Endothelial cell of umbilical vein (primary cell): Measurements from ENCODE around the gene BPIFA3. TPM values are rescaled to one million over a fixed set of nuclear protein-coding genes. Genes with fewer than 3 reads are reported as not detected.

Source experiments
- BruUV-seq: library from RNA; stranded (reverse); fragments of 400-500 nt; replicated peaks from 2 replicates; lab custom pipeline; 2021; lab: Mats Ljungman, UMichigan
- CTCF ChIA-PET: fragments of 300-600, 350-600 bp; sonication (Branson Sonifier 250); formaldehyde crosslinking; loops from one replicate; lab custom pipeline; 2021; ENCODE audit warnings: antibody characterized with exemption, inconsistent platforms; lab: Charles Lee
- POLR2A ChIA-PET: fragments of 300-600, 350-600 bp; sonication (Branson Sonifier 250); formaldehyde crosslinking; loops from one replicate; lab custom pipeline; 2021; ENCODE audit warnings: antibody characterized with exemption, inconsistent platforms; lab: Charles Lee
- DNase-seq: peaks from one replicate; pipeline ENCODE4 v3.0.0-alpha.2; 2011; ENCODE audit warnings: low read depth, low spot score
- FAIRE-seq: peaks from 2 replicates; lab custom pipeline; 2011; peaks lifted over from hg19 to GRCh38; lab: Jason Lieb, UNC
- H2AFZ ChIP-seq: 2 replicates; pipeline ENCODE4 v1.6.0; 2012; ENCODE audit warnings: low read depth, low read length, control low read depth, inconsistent platforms
- H3K27ac ChIP-seq: 2 replicates; pipeline ENCODE4 v1.5.1; 2011; ENCODE audit warnings: low read depth, mild to moderate bottlenecking, control low read depth, low read length, moderate library complexity; ENCODE audit not compliant: insufficient read depth
- H3K27me3 ChIP-seq, 2 experiments: 2 replicates each; pipeline versions ENCODE4 v1.6.0 to v1.6.1; 2011; ENCODE audit warnings: low read length in 2 of 2, mixed read lengths in 1 of 2; ENCODE audit not compliant: control insufficient read depth in 2 of 2, insufficient read depth in 2 of 2
- H3K36me3 ChIP-seq, 2 experiments: 2 replicates in 1 of 2; 3 replicates in 1 of 2; pipeline ENCODE4 v1.5.1; 2011; ENCODE audit warnings: low read length in 2 of 2, mild to moderate bottlenecking in 1 of 2, moderate library complexity in 1 of 2; ENCODE audit not compliant: control insufficient read depth in 2 of 2, insufficient read depth in 2 of 2; ENCODE audit errors: extremely low read depth in 1 of 2
- H3K4me1 ChIP-seq: 3 replicates; pipeline ENCODE4 v1.5.1; 2011; ENCODE audit warnings: mild to moderate bottlenecking, low read length; ENCODE audit not compliant: control insufficient read depth, insufficient read depth; ENCODE audit errors: extremely low read depth
- H3K4me2 ChIP-seq: 2 replicates; pipeline ENCODE4 v1.6.1; 2011; ENCODE audit warnings: low read length, control low read depth, mixed read lengths; ENCODE audit not compliant: insufficient read depth
- H3K4me3 ChIP-seq, 3 experiments: fragments of 200-600 bp in 1 of 3; sonication (generic), shearing (Covaris generic) in 1 of 3; replicated peaks in 1 of 3; 2 replicates each; pipeline ENCODE4 v1.5.1; 2011 to 2016; ENCODE audit warnings: control low read depth in 3 of 3, low read length in 3 of 3, mild to moderate bottlenecking in 2 of 3, inconsistent platforms in 1 of 3, low read depth in 1 of 3, moderate library complexity in 1 of 3; ENCODE audit not compliant: insufficient read depth in 1 of 3
- H3K79me2 ChIP-seq: 2 replicates; pipeline ENCODE4 v1.6.0; 2012; ENCODE audit warnings: low read length, inconsistent platforms; ENCODE audit not compliant: control insufficient read depth, insufficient read depth
- H3K9ac ChIP-seq: replicated peaks from 2 replicates; pipeline ENCODE3; 2011; ENCODE audit warnings: low read length, control low read depth; ENCODE audit not compliant: insufficient read depth; ENCODE audit errors: extremely low read depth
- H3K9me1 ChIP-seq: replicated peaks from 3 replicates; pipeline ENCODE4 v1.6.0; 2011; ENCODE audit warnings: mild to moderate bottlenecking, low read length; ENCODE audit not compliant: control insufficient read depth, insufficient read depth; ENCODE audit errors: extremely low read depth
- H3K9me3 ChIP-seq: replicated peaks from 2 replicates; pipeline ENCODE4 v1.5.1; 2012; ENCODE audit warnings: low read length, inconsistent platforms; ENCODE audit not compliant: control insufficient read depth, insufficient read depth
- H4K20me1 ChIP-seq: replicated peaks from 2 replicates; pipeline ENCODE3; 2011; ENCODE audit warnings: mild to moderate bottlenecking, low read length; ENCODE audit not compliant: control insufficient read depth, insufficient read depth; ENCODE audit errors: extremely low read depth
- CTCF ChIP-seq, 2 donors: IDR thresholded peaks; 1 replicate in 1 of 2; 2 replicates in 1 of 2; pipeline ENCODE4 v1.5.1; 2011; ENCODE audit warnings: low read length in 2 of 2, mild to moderate bottlenecking in 2 of 2, moderate library complexity in 2 of 2, control low read depth in 1 of 2, inconsistent platforms in 1 of 2, low read depth in 1 of 2; ENCODE audit not compliant: insufficient read depth in 1 of 2; ENCODE audit errors: extremely low read depth in 1 of 2
- EZH2 ChIP-seq: IDR thresholded peaks from 2 replicates; pipeline ENCODE4 v1.6.1; 2012; ENCODE audit warnings: borderline replicate concordance, low read depth, mild to moderate bottlenecking, moderate library complexity, low read length, inconsistent platforms; ENCODE audit not compliant: severe bottlenecking
- FOS ChIP-seq: IDR thresholded peaks from 2 replicates; pipeline ENCODE4 v1.6.1; 2011; ENCODE audit warnings: mild to moderate bottlenecking, low read length, moderate library complexity, borderline replicate concordance; ENCODE audit not compliant: insufficient read depth
- GATA2 ChIP-seq: IDR thresholded peaks from 2 replicates; pipeline ENCODE4 v1.7.0; 2011; ENCODE audit warnings: low read depth, mild to moderate bottlenecking, moderate library complexity, mixed read lengths, low read length; ENCODE audit not compliant: insufficient read length, insufficient read depth
- MAX ChIP-seq: IDR thresholded peaks from 2 replicates; pipeline ENCODE4 v1.6.1; 2011; ENCODE audit not compliant: insufficient read depth, insufficient read length
- POLR2A ChIP-seq: IDR thresholded peaks from 2 replicates; pipeline ENCODE4 v1.6.1; 2012; ENCODE audit warnings: low read depth, mild to moderate bottlenecking, control low read depth, low read length
- POLR2AphosphoS5 ChIP-seq: IDR thresholded peaks from 2 replicates; pipeline ENCODE4 v1.6.1; 2012; ENCODE audit warnings: low read depth, mild to moderate bottlenecking, control low read depth, low read length, moderate library complexity; ENCODE audit not compliant: insufficient read depth
- dilution Hi-C: fragments of 300-500 bp; cut with MboI; formaldehyde crosslinking; loops from one replicate; pipeline ENCODE4 v1.15.0; 2019; ENCODE audit warnings: low sequenced_read_pairs; ENCODE audit not compliant: extremely low pct_ligation_motif_present
- intact Hi-C: fragments of 100-400 bp; cut with micrococcal nuclease; formaldehyde crosslinking; loops from one replicate; pipeline ENCODE4 v1.10.0; 2022
- polyA plus RNA-seq, 4 experiments: library from polyadenylated mRNA; depleted of rRNA in 3 of 4; stranded (reverse) in 3 of 4; unstranded in 1 of 4; fragments of >200 nt; gene quantifications; 2 replicates each; pipeline versions ENCODE4 v1.2.1 to v1.2.3, GENCODE V29; 2011 to 2012; ENCODE audit warnings: missing spikeins in 1 of 4
- total RNA-seq: library from RNA; stranded (reverse); gene quantifications from 2 replicates; pipeline ENCODE4 v1.2.3, GENCODE V29; 2021

The BPIFA3 gene
- total and polyA plus RNA-seq, 2 donors (not counting 3 experiments of a cell fraction or from before 2014, with no cell fraction given): not detected

DNA sequence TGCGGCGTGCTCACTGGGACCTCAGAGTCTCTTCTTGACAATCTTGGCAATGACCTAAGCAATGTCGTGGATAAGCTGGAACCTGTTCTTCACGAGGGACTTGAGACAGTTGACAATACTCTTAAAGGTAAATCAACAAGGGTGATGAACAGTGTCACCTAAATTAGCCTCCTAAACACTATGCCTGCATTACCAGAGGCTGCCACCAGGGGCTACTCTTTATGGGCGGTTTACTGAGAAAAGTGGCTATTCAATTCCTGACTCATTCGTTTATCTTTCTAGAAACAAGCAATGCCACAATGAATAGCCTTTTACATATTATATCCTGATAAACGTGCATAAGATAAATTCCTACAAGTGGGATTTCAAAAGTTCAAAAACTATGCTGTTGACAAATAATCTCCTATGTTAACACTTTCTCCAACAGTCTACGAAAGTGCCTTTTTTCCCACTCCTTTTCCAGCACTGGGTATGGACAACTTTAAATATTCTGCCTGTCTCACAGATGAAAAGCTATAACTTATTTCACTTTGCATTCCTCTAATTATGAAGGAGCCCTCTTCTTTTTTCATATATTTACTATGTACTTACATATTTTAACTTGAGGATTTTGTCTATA, 47.9 kb upstream of the BPIFA3 start:
- Histone ChIP-seq H3K4me1 (no peaks in the 10 kb centered on the region), H3K27ac (no peak overlapping the region), H3K4me3 (no peak overlapping the region), H3K9me1 (no peaks in the 10 kb centered on the region), H3K27me3 (no peaks in the 10 kb centered on the region), H3K36me3 (no peaks in the 10 kb centered on the region), H3K9ac (no peak overlapping the region), H2AFZ (no peak overlapping the region), H3K9me3 (no peaks in the 10 kb centered on the region), H3K79me2 (no peaks in the 10 kb centered on the region), H4K20me1 (no peaks in the 10 kb centered on the region), H3K4me2 (no peak overlapping the region)
- TF ChIP-seq POLR2A (no peak), GATA2 (no peak), MAX (no peak), POLR2AphosphoS5 (no peak), CTCF (IDR thresholded peaks at IDR 0.05; ENCODE audit: extremely low read depth in 1 of 2, insufficient read depth in 1 of 2, low read depth in 1 of 2, low read length in 2 of 2) (peak; percentile 31 to 46), EZH2 (no peak), FOS (no peak)
- POLR2A ChIA-PET: no interaction called here
- DNase-seq (no peak), FAIRE-seq (no peak)
- no TSS peak for BruUV-seq
- CTCF ChIA-PET: no interaction called here
- dilution Hi-C loops: no loop called here
- intact Hi-C loops: no loop called here
